Dermis blood vessel endothelial cell (primary cell): ENCODE results near the gene FUZ. TPM values are rescaled to one million over a fixed set of nuclear protein-coding genes. Genes with fewer than 3 reads are reported as not detected.

ENCODE experiments used
- DNase-seq: peaks from one replicate; pipeline ENCODE4 v3.0.0; 2010
- total RNA-seq: library from RNA; depleted of rRNA; stranded (reverse); fragments of >200 nt; gene quantifications from 2 replicates; pipeline ENCODE4 v1.2.3, GENCODE V29; 2014

The FUZ gene
- total RNA-seq: 19.2 and 22.4 TPM in 2 replicates

DNA sequence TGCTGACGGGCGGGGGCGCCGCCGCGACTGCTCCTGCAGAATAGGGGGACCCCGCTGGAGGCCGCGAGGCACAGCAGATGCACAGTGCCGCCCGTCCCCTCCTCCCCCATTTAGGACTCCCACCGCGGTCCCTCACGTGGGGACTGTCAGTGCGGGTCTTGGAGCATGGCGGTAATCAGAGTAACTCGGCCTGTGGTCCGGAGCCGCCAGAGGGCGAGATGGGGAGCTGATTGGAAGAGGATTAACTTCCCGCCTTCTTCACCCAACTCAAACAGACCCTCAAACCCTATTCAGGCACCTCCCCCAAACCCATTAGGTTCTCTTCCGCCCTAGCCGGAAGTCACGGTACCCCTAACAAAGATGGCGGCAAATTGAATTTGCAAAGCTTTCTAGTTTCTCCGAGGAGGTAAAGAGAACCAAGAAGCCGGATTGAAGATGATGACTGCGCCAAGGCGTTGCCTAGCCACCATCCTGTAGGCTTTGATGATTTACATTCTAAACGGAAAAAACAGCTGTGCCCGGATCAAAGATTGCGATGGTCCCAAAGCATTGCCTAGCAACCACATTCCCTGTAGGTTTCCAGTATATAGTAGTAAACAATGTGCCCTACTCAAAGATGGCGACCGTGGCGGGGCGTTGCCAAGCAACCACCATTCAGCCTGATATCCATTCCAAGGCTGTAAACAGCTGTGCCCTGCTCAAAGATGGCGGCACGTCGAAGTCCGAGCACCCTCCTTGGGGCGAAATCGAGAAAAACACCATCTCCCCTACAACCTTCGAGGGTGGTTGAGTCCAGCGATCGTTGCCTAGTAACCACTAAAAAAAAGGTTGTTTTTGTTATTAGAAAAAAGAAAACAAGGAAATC, at the start of gene FUZ:
Gene FUZ, minus strand, starts transcription at position 296 of the 865 bp plus-strand sequence. Its CDS starts 186 bp downstream, at position 110.
- DNase-seq: peak; percentile 99

- DNase-seq: peak; percentile 38
Observed at GRCh38 chr19:49862391-49863253, 49.5 kb upstream of the FUZ start.

DNA sequence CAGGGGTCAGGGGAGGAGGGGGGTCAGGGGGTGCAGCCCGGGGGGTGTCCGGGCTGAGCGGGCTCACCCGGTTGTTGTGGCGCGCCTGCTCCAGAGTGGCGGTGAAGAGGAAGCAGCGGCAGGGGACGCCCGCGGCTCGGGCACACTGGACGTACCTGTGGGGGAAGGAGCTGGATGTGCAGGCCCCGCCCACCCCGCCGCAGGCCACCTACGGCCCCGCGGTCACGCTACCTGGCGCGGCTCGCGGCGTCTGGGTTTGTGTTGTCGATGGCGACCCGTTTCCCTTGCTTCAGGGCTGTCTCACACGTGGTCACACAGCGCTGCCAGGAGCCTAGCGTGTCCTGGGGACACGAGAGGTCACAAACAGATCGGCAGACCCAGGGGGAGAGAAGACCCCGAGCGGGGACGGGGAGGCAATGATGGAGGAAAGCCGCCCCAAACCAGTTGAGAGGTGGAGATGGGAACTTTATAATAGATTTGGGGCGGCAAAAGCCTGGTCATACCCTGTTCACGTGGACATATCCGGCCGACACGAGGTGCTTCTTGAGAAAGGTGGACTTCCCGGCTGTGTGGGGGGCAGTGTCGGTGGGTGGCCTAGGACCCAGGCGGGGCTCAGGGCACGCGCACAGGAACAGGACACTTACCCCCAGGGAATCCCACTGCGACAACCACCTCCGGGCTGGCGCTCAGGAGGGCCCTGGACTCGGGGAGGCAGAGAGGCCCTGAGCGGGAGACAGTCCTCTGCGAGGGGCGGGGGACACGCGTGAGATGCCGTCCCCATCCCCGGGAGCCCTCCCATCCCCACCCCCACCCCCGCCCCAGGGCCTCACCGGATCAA, 48.7 kb upstream of the FUZ start:
- no peak for DNase-seq

DNA sequence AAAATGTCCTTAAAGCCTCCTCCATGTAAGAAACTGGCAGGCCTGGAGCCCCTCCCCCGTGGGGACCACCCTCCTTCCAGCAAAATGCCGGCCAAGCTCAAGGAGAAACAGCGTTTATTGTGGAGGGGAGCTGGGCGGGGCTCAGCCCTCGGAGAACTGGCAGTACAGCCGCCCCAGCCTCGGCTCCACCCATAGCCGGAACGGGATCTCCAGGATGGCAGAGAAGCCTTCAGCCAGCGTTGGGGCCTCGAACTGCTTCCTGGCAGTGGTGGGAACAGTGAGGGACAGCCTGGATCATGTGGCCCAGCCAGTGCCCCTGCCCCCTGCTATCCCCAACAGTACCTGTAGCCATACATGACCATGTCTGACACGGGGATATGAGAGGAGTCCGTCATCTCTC, 48.0 kb upstream of the FUZ start:
- DNase-seq: no peak

GRCh38 chr19:49860336-49861102, 47.4 kb upstream of the FUZ start:
- DNase-seq: no peak

GRCh38 chr19:49859682-49860335, 46.7 kb upstream of the FUZ start:
- no peak for DNase-seq

- no peak for DNase-seq
Observed at GRCh38 chr19:49858088-49858985, 45.2 kb upstream of the FUZ start.

GRCh38 chr19:49857838-49858087, 44.7 kb upstream of the FUZ start:
- DNase-seq: no peak

- DNase-seq: no peak
Observed at GRCh38 chr19:49857061-49857837, 44.2 kb upstream of the FUZ start.

DNA sequence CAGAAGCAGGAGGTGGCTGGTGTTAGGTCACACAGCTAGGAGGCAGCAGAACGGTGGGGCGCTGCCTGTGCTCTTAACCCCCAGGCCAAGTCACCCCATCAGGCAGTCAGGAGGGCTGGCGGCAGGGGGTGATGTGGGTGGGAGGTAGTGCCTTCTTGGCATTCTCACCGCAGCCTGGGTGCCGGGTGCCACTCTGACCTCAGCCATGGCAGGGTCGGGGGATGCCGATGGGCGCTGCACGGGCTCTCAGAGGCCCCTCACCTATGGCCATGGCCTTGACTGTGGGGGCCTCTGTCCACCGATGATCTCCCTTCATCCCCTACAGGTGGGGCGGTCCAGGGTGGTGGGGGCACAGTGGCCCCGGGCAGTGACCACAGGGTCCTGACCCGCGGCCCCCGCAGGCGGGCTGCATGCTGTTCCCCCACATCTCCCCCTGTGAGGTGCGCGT, 43.5 kb upstream of the FUZ start:
- DNase-seq: no peak

GRCh38 chr19:49855676-49856573, 42.8 kb upstream of the FUZ start:
- DNase-seq: no peak

- DNase-seq: no peak
Observed at GRCh38 chr19:49855277-49855675, 42.2 kb upstream of the FUZ start.

DNA sequence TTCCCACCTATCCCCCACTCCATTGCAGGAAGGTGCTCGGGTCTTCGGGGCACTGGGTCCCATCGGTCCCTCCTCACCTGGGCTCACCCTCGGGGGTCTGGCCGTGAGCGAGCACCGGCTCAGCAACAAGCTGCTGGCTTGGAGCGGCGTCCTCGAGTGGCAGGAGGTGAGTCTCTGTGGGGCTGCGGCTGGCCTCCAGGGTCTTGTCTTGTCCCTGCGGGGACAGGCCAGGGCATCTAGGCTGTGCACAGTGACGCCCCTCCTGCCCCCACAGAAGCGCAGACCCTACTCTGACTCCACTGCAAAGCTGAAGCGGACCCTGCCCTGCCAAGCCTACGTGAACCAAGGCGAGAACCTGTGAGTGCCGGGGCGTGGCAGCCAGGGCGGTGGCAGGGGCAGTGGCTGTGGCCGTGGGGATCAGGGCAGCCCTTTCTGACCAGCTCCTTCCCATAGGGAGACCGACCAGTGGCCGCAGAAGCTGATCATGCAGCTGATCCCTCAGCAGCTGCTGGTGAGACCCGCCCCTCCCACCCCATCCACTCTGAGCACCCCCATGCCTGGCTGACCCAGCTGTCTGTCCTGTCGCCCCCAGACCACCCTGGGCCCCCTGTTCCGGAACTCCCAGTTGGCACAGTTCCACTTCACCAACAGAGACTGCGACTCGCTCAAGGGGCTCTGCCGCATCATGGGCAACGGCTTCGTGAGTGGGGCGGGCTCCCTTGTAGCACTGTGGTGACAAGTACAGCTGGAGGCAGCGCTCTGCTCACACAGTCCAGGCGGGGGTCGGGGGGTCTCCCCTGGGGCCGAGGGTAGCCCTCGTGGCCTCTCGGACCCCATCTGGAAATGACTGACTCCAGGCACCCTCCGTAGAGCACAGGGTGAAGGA, 41.5 kb upstream of the FUZ start:
- no peak for DNase-seq

DNA sequence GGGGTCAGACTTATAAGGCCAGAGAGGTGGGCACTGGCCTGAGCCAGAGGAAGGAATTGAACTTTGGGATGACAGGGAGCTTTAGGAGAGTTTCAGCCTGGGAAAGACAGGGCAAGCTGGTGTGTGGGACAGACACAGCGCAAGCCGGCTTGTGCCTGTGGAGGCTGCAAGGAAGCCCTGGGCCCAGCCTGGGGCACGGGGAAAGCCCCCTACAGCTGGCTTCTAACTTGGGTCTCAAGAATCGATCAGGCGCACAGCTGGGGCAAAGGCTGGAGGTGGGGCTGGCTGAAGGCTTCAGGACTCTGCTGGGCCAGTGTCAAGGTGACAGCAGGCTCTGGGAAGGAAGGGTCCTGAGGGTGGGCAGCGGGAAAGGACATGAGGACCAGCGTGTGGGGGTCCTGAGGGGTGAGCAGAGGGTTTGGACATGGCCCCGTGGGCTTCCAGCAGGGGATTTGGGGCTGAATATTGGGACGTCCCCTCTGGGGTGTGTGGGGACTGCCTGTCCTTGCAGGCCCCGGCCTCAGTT, 40.8 kb upstream of the FUZ start:
- no peak for DNase-seq

- no peak for DNase-seq
Observed at GRCh38 chr19:49852631-49853126, 39.6 kb upstream of the FUZ start.

GRCh38 chr19:49851456-49852259, 38.6 kb upstream of the FUZ start:
- DNase-seq: peak; percentile 42
